ENCODE data around the gene TMEM120B.

Gene TMEM120B

DNA sequence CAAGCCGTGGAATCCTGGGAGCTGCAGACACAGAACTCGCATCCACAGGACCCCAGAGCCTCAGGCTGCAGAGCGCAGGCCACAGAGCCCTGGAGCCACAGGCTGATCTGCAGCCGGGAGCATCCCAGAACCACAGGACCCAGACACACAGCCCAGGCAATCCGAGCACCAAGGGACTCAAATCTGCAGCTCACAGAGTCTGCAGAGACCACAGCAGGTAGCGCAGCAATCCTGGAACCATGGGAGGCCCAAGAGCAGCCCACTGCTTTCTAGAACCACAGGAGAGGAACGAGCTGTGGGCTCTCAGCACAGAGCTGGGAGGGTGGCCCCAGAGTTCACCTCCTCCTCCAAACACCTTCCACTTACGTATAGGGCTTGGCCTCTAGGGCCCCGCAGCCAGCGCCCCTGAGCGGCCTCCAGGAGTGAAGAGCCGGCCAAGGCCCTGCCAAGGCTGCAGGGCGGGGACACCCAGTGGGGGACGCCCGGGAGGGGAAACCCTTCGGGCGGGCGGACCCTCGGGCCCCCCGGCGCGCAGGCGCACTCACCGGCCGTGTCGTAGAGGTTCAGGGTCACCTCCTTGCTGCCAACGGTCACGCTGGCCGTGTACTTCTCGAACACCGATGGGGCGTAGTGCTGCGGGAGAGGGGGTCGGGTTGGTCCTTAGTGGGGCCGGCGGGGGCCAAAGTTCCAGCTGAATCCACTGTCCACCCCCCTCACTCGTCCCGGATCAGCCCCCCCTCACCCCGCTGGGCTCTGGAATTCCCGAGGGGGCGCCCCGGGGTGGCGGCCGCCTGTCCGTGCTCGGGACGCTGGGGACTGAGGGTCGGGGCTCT, 80.3 kb downstream of the TMEM120B start:
- DNase-seq (ENCODE audit: low read depth in 2 of 2): no peak

DNA sequence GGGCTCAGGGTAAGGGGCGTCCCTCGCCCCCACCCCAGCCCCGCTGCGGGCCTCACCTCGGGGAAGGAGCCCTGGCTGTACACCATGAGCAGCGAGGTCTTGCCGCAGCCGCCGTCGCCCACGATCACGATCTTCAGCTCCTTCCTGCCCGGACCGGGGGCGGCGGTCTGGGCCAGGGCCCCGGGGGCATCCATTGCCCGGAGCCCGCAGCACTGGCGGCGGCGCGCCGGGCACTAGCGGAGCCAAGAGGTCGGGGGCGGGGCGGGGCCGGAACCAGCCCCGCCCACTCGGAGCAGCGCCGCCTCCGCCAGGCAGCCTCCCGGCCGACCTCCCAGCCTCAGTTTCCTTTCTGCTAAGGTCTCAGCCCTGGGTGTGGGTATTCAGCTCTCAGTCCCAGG, 80.9 kb downstream of the TMEM120B start, which contains the start of gene RHOF:
TSS of gene RHOF (minus strand) at position 249 of the 398 bp plus-strand sequence. CDS start at position 194, 55 bp downstream.
- no peak for DNase-seq (ENCODE audit: low read depth in 2 of 2)

DNA sequence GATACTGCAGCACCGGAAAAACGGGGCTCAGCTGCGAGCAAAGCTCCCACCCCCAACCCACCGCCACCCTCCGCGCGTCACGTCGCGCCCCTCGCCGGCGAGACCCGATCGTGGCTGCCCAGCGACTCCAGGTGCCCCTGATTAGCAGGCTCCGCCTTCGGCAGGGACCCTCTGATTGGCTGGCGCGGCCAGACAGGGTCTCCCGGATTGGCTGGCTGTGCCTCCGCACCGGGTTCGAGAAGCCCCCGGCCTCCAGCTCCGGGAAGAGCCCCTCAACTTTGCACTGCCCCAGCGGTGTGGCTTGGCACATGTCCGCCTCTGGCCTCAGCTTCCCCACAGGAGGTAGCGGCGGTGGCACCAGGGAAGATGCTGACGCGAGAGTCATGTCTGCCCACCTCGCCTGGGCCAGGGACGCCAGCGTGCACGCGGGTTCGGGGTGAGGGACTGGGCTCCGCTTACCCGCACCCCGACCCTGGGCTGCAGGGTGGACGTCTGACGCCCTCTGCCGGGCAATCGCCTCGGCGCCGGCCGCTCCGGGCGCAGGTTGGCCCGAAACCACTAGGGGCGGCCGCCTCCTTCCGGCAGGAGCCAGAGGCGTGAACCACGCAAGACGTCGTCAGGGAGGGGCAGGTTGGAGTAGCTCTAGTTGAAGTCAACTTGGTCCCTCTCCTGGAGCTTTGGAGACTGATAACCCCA, 81.4 kb downstream of the TMEM120B start:
- peak; percentile 86 to 91 for DNase-seq (ENCODE audit: low read depth in 2 of 2)

DNA sequence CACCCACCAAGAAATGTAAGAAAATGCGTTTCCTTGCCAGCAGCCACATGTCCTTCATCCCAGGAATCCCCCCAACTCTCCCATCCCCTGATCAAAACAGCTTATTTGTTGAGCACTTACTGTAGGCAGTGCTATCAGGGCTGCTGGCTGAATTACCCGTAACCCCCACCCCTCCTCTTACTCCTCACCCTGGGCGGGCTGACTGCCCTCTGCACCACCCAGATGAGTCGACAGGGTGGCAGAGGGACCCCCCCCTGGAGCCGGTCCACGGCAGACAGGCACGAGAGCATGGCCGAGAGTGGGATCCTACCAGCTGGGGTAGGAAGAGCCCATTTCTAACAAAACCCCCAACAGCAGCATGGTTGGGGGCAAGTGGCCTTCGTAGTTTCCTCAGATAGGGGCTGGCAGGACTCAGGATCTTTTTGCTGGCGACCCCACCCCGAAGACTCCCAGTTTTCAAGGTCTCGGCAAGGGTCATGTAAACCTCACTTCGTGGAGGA, 82.0 kb downstream of the TMEM120B start:
- DNase-seq (ENCODE audit: low read depth in 2 of 2): no peak

DNA sequence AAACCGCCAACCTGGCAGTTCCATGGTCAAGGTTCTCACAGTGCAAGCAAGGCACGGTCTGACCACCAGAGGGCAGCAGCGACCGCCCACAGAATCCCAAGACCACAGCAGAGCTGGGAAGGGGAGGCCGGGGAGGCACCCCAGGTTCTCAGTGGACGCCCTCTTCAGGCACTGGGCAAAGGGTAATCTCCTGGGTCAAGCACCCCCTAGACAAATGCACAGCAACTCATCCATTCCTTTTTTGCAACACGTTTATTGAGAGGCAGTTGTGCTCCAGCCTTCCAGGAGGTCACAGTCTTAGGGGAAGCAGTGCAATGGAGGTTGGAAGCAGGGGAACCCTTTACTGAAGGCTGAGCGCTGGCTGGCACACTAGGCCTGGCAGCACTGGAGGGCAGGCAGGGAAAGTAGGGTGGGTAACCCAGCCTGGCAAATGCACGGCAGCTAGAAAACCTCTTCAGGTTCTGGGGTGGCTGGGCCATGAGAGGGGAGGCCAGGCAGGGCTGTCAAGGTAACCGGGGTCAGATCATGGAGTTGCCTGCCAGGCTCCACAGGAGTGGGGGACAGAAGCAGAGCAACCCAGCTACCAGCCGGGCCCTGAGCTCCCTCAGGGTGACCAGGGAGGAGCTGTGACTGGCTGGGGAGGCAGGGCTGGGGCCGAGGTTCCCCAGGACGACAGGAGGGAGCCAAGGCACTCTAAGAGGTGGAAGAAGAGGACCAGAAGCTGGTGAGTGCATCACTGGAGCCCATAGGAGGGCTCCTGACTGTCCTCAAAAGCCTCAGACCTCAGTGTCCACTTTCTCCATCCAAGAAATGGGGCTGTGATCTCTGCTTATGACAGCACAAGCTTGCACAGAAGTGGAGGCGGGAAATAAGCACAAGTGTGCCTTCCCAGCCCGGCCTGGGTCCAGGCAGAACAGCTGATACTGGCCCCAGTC, 82.7 kb downstream of the TMEM120B start:
- DNase-seq (ENCODE audit: low read depth in 2 of 2): peak in 1 of 2 donors; percentile 75

DNA sequence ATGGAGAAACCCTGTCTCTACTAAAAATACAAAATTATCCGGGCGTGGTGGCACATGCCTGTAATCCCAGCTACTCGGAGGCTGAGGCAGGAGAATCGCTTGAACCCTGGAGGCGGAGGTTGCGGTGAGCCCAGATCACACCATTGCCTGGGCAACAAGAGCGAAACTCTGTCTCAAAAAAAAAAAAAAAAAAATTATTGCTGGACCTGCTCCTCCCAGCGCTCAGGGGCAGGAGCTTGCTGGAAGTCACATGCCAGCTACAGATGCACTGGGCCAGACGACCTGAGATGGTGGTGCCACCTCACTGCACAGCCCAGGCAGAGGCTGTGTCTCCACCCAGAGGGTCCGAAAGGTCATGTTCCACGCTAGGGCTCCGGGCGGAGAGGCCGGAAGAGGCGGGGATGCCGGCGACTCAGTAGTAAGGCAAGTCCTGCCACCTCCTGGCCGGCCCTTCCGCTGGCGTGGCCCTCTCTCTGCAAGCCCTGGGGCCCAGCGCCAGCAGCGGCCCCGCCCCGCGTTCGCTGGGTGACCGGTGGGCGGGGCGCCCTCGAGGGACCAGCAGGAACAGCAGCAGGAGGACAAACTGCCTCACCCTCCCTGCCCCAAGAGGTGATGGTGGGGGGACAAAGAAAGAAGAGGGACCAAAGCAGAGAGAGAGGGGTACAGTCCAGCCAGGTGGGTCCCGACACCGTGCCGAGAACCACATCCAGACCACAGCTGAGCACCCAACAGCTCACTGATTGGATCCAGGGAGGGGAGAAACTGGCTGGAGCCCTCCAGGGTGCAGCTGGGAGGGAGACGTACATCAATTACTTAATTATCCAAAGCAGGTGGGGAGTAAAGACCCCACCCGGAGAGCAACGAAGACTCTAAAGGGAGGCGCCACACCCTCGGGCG, 84.6 kb downstream of the TMEM120B start:
- no peak for DNase-seq (ENCODE audit: low read depth in 2 of 2)

DNA sequence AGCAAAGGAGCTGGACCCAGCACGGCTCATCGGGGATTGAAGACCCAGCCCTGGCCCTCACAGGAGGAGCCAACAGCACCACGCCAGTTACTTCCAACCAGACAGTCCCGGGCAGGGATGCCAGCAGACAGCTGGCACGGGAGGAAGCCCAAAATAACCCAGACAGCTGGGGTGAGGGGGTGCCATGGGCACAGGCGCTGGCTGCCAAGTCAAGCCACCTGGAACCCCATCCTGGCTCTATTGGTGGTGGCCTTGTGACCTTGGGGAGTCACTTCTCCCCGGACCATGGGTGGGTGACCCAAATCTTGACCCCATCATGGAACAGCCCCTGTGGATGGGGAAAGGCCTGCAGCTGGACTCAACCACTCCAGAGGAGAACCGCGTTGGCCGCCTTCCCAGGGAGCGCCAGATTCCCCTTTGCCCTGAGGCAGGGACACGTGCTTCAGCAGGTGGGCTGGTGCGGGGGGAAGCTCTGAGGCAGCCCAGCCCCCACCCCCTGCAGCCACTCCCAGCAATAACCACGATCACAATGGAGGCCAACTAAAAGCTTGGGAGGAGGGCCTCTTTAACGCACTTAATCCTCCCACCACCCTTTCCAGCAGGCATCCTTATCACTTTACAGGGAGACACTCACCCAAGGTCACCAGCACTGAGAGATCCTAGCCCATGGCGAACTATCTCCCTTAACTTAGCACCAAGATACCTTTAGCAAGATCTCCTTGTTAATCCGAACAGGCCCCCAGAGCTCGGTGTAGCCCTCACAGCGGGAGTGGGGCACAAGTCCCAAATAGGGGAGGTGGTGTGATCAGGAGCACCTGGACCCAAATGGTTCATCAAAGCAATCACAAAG, 85.6 kb downstream of the TMEM120B start:
- no peak for DNase-seq (ENCODE audit: low read depth in 2 of 2)

DNA sequence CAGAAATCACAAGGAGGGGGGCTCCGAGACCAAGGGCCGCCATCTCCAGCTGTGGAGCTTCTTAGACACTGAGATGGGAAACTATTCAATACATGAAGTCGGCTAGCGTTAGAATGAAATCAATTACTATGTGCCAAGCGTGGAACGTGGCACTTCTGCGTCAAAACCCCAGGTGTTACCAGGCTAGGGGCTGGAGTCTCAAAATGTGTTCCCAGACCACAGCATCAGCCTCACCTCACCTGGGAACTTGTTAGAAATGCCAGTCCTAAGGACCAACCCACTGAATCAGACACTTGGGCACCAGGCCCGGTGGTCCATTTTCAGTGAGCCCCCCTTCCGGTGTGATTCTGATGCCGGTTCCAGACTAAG, 86.2 kb downstream of the TMEM120B start:
- no peak for DNase-seq (ENCODE audit: low read depth in 2 of 2)

DNA sequence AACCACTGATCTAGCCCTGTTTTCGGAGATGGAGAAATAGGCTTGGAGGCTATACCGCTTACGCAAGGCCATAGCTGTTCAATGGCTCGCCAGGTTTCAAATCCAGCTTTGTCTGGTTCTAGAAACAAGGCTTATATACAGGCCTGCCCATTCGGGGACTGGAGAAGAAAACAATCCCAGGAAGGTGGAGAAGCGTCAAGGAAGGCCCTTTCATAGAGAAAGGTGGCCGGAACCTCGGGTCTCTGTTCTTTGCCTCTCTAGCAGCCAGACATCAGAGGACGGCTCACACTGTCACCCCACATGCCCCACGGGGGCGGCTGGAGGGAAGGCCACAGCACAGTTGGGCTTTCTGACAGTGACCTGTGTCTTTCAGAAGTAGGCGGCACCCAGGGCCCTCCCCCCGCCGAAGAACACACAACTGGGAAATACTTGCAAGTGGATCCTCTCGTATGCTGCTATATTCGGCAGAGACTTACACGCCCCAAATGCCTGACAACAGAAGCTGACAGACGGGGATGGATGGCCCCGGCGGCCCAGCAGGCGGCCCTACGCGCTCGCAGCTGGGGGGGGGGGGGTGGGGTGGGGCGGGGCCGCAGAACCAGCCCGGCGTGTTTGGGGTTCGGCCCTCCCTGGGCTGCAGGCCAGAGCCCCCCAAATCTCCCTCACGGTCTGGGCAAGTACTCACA, 86.7 kb downstream of the TMEM120B start:
- no peak for DNase-seq (ENCODE audit: low read depth in 2 of 2)

DNA sequence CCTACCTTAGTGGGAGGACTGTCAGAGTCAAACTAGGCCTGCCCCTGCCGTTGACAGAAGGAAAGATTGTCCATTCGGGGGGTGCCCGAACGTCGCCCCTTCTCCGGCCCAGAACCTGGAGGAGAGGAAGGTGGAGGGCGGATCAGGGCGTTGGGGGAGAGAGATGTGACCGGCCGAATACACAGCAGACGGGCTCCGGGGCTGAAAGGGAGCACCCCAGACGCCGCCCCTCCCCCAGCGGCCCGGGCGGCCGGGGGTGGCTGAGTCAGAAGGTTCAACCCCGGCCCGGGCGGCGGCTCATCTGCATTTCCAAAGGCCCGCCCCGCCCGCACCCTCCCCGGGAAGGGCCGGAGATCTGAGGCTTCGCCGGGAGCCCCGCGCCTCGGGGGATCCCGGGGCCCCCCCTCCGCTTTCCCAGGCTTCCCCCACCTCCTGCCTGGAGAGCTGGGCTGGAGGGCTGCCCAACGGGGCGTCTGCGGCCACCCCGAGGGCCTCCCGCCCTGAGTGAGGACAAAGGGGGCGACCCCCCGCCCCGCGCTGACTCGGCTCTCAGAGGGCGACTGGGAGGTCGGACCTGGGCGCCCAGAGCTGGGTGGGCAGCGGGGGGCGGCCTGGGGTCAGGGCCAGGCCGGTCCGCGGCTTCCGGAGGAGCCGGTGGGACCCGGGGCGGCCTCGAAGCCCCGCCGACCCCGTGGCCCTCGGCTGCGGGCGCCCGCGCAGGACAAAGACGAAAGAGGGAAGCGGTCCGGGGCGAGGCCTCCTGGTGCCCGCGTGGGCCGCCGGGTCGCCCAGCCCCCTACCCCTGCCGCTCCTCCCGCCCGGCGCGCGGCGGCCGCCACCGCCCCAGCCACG, 87.5 kb downstream of the TMEM120B start:
- peak in 1 of 2 donors; percentile 79 for DNase-seq (ENCODE audit: low read depth in 2 of 2)

DNA sequence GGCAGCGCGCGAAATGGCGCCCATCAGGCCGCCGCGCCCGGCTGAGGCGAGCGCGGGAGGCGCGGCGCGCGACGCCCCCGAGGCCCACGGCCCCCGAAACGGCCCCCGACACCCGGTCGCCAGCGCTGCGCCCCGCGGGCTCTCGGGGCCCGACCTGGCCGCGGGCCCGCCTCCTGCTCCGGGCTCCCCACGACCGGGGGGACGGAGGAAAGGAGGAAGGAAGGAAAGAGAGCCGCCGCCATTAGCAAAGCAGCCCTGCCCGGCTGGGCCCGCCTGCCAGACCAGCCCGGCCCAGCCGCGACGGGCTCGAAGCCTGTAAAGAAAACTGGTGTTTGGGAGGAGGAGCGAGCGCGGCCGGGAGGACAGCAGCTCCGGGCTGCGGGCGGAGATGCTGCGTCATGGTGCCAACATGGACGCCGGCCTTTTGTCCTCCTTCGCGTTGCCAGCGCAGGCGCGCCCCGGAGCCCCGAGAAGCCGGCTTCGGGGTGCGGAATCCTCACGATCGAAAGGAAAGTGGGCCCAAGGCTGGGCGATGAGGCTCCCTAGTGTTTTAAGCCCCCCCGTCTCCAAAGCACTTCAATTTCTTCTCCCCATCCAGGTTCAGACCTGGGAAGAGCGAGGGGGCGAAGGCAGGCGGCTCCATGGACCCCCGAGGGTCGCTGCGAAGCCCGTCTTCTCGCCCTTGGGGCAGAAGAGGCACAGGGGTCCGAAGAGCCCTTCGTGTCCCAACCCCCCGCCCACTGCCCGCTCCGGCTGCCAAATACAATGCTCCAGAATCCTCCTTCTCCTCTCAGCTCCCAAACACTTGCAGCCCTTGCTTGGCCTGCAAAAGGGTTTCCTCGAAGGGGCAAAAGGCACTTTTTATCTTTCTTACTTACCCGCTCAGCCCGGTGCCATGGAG, 88.4 kb downstream of the TMEM120B start:
- peak in 1 of 2 donors; percentile 70 for DNase-seq (ENCODE audit: low read depth in 2 of 2)

DNA sequence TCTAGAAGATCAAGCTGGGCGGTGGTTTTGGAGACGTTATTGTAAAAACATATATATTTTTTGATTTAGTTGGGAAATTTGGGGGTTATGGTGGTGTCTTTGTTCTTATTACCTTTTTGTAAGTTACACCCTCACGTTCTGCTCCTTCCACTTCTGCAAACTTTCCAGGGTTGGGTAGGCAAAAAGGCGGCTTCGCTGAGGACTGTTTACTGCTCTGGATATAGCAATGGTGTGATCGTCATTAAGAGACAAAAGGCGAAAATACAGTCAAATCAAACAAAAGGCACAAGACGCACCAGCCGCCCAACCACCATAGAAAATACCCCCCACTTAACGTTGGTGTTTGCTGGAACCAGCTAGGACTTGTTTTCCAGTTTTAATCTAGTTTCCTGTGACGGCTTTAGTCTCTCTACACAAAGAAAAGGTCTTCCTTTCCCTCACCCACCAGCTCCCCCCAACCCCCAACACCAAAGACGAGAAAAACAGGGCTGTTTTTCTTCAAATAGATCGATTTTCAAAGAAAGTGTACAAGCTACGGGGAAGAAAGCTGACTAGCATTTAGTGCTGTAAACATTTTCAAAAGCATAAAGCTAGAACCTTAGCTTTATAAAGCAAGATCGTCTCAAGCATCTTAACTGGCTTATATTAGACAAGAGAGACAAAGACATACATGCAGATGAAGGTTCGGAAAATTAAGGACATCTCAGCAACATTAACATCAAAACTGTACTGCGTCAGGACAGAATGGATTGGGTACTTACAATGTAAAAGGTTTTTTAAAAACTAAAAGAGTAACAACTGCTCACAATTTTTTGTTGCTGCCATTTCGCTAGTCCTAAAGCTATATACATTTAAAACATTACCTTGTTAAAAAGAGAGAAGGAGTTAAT, 89.3 kb downstream of the TMEM120B start:
- no peak for DNase-seq (ENCODE audit: low read depth in 2 of 2)

DNA sequence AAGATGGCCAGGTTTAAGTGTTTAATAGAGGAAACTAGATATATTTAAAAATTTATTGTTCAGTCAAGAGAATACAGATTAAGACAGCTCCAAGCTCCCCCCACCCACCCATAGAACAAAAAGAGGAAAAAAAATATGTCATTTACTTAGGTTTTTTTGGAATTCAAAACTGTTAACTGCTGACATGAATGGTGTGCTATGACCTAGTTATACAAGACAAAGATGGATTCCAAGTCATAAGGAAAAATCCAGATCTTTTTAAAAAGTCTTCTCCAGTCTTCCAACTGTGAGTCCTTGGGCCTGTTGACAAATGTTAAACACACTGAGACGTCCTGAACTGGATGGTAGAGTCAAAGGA, 89.9 kb downstream of the TMEM120B start:
- no peak for DNase-seq (ENCODE audit: low read depth in 2 of 2)

DNA sequence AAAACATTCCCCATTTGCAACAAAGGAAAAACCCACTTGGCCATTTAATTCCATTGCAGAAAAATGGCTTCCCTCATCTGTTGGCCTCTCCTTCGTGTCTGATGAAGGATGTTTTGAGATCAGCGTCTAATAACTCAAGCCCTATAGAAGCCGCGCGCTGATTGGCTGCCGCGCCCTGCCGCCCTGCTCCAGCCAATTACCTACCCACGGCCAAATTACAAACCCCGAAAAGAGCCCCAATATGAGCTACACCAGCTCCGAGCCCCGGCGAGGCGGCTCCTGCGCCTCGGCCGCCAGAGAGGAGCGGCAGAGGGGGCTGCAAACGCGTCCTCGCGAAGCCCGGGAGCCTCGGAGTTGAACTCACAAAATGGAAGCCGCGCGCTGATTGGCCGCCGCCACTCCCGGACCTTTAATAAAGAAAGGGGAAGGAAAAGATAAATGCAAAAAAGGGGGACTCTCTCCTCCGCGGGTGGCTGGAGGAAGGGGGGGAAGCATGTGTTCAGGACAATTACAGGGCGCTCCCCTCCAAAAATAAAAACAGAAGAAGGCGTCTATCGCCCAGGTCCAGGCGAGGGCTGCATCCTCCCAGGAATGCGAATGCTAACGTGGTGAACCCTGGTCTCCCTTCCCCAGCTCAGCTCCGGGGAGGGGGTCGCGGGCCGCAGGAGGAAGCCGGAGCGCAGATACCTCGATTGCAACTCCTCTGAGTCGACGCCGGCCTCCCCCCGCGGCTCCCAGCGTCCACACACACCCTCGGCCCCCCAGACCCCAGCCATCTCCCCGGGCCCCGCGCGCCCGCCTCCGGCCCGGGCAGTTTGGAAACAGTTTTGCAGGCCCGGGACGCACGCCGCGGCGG, 90.5 kb downstream of the TMEM120B start:
- peak; percentile 78 to 80 for DNase-seq (ENCODE audit: low read depth in 2 of 2)

DNA sequence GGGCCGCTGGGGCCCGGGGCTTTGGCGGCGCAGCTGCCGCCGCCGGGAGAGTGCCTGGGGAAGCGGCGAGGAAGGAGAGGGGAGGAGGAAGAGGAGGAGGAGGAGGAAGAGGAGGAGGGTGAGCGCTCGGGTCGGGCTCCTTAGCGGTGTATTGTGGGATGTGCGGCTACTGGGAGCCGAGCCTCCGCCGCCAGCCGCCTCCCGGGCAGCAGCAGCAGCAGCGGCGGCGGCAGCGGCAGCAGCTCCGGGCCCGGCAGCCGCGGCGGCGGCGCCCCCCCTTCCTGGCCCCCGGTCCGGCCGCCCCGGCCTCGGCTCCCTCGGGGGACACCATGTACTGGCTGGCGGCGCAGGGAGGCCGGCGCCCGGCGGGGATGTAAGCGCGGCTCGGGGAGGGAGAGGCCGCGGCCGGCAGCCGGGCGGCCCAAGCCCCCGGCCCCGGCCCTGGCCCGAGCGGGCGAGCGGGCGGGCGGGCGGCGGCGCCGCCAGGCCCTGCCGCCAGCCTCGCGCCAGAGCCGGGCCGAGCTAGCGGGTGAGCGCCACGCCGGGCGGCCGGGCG, 91.4 kb downstream of the TMEM120B start, which contains the start of gene SETD1B:
TSS of gene SETD1B (plus strand) at position 149 of the 556 bp plus-strand sequence. CDS start 729 bp downstream, outside the sequence.
- no peak for DNase-seq (ENCODE audit: low read depth in 2 of 2)

Data from stimulated activated CD8-positive, alpha-beta memory T cell treated with anti-CD3 and anti-CD28 coated beads, Interleukin-7, amount 100 ng/mL, for 4 hours (primary cell).